NB4 (cell line): ENCODE results near the gene WFIKKN2.

Source experiments
- DNase-seq: peaks from one replicate; pipeline ENCODE4 v3.0.0; 2010; ENCODE audit warnings: low read depth
- H3K4me3 ChIP-seq: one replicate; pipeline ENCODE4 v1.5.1; 2011; ENCODE audit warnings: mild to moderate bottlenecking, low read depth, low read length, moderate library complexity
- MYC ChIP-seq: IDR thresholded peaks from 2 replicates; pipeline ENCODE4 v1.6.1; 2011; ENCODE audit warnings: low read depth, low read length
- POLR2A ChIP-seq: IDR thresholded peaks from 2 replicates; pipeline ENCODE4 v1.6.1; 2011; ENCODE audit warnings: mild to moderate bottlenecking; ENCODE audit not compliant: insufficient read length; ENCODE audit errors: extremely low read depth
- TF ChIP-seq, protein P1 (sequence below): IDR thresholded peaks from 2 replicates; pipeline ENCODE4 v1.6.1; 2011; ENCODE audit warnings: low read depth, low read length
- TF ChIP-seq, protein P2 (sequence below): IDR thresholded peaks from one replicate; pipeline ENCODE4 v1.5.1; 2012; ENCODE audit warnings: low read depth, low read length

The WFIKKN2 gene

DNA sequence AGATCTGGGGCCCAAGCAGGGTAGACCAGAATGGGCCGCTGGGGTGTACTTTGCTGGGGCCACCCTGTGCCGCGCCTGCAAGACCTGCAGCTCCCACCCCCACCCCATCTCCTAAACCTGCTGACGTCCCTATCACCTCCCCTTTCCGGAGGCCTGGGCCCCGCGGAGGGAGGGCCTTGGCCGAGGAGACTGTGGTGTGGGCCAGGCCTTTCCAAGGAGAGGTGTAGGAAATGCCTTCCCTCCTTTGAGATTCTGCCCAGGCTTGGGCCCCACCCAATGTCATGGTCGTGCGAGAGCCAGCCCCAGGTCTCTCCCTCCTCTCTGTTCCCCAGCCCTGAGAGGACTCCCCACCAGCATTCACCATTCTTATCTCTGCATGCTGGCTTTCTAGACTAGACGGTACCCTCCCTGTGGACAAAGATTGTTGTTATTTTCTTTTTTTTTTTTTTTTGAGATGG is 3.9 kb upstream of the WFIKKN2 start:
- TF ChIP-seq POLR2A = no peak
- no peak for TF ChIP-seq MYC
- TF ChIP-seq, protein P1, sequence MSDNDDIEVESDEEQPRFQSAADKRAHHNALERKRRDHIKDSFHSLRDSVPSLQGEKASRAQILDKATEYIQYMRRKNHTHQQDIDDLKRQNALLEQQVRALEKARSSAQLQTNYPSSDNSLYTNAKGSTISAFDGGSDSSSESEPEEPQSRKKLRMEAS = no peak
- TF ChIP-seq, protein P2, sequence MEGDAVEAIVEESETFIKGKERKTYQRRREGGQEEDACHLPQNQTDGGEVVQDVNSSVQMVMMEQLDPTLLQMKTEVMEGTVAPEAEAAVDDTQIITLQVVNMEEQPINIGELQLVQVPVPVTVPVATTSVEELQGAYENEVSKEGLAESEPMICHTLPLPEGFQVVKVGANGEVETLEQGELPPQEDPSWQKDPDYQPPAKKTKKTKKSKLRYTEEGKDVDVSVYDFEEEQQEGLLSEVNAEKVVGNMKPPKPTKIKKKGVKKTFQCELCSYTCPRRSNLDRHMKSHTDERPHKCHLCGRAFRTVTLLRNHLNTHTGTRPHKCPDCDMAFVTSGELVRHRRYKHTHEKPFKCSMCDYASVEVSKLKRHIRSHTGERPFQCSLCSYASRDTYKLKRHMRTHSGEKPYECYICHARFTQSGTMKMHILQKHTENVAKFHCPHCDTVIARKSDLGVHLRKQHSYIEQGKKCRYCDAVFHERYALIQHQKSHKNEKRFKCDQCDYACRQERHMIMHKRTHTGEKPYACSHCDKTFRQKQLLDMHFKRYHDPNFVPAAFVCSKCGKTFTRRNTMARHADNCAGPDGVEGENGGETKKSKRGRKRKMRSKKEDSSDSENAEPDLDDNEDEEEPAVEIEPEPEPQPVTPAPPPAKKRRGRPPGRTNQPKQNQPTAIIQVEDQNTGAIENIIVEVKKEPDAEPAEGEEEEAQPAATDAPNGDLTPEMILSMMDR = no peak
- DNase-seq = no peak
- no peak overlapping the region for H3K4me3 ChIP-seq

DNA sequence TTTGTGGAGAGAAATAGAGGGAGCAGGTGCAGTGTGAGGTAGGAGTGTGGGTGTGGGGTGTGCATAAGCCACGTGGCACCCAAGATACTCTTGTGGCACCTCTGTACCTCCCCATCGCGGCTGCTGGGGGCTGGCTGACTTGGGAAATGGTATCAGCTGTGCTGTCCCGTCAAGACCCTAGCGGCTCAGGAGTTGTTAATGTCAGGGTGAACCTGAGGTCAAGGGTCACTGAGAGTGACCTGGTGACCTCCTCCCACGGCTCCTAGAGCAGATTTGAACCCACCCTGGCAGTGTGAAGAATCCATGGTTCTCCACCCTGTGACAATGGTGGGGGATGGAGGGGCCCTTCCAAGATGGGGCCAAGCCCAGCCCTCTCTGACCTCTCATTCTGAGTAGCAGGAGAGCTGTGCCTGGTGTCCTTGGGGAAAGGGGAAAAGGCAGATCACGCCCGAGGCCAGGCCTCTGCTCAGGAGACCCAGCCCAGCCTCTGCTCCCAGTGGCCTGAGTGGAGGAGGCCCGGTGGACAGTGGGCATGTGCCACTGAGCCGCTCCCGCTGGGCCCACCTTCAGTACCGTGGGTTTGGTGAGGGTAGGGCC is 3.0 kb upstream of the WFIKKN2 start:
- no peak for DNase-seq
- TF ChIP-seq, protein P1 = no peak
- TF ChIP-seq MYC (no peak), POLR2A (no peak)
- TF ChIP-seq, protein P2 = no peak
- no peak overlapping the region for H3K4me3 ChIP-seq

DNA sequence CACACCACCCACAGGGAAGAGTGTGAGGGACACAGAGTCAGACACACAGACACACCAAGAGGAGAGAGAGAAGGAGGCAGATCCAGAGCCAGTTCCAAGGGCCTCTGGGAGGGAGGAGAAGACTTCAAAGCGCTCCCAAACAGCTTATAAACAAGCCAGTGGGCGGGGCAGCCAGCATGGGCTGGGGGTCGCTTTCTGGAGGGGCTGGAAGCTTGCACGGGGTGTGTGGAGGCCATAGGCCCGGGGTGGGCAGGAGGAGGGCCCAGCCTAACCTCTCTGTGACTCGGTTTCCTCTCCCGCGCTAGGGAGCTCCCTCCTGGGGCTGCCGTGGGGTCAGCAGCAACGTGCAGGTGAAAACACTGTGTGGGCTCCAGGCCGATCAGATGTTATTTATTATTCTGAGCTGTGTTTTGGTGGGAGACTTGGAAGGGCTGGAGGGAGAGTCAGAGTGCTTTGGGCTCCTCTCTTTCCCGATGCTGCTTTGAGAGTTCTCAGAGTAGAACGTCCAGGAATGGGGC is 2.5 kb upstream of the WFIKKN2 start:
- no peak overlapping the region for H3K4me3 ChIP-seq
- TF ChIP-seq, protein P1 = no peak
- TF ChIP-seq MYC = no peak
- no peak for TF ChIP-seq POLR2A
- TF ChIP-seq, protein P2 = no peak
- DNase-seq = no peak

DNA sequence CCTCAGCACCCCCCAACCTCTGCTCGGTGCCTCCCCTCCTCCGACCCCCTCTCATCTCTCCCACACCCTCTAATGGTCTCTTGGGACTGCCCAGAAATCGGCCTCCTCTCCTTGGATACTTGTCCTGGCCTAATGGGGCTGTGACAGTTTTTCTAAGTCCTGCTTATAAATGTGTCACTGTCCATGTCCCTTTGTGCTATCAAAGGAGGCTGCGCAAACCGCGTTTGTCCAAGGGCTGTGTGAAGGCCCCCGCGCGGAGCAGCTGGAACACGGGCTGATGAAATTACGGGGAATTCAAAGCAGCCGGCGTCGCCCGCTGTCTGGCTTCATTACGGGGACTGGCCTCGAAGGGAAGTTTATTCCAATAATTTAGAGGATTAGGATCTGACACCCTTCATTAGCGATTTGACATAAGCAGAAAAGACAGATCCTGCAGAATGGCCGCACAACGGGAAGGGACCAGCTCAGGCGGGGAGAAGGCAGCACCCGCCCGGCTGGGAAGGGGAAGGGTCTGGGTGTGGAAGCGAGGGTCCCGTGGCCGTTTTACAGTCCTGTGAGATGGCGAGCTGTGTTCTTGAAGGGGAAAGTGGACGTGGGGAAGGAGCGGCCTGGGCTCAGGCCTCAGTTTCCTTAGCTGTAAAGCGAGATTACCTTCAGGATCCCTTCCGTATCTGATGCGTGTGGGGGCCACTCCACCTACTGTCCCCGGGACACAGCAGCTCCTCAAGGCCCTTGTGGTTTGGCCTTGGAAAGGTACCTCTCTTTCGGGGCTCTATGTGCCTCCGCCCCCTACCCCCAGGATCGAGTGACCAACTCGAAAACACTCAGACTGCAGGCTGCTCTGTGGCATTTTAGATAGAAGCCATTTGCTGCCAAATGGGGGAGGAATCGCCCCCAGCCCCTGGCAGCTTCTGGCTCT is 1.6 kb upstream of the WFIKKN2 start:
- no peak for TF ChIP-seq POLR2A
- TF ChIP-seq, protein P2 = no peak
- TF ChIP-seq MYC = no peak
- TF ChIP-seq, protein P1 = no peak
- H3K4me3 ChIP-seq = no peak overlapping the region
- no peak for DNase-seq

GRCh38 chr17:50834429-50835300 is 721 bp upstream of the WFIKKN2 start:
- no peak for DNase-seq

More at GRCh38 chr17:50834429-50835300, 721 bp upstream of the WFIKKN2 start:
- no peak overlapping the region for H3K4me3 ChIP-seq
- TF ChIP-seq, protein P2 = no peak
- no peak for TF ChIP-seq POLR2A
- TF ChIP-seq, protein P1 = no peak
- no peak for TF ChIP-seq MYC
